Astrocyte of the hippocampus (primary cell): ENCODE data around the gene TPO.

ENCODE experiments used
- DNase-seq: peaks from one replicate; pipeline ENCODE4 v3.0.0; 2011; ENCODE audit warnings: low read depth, low spot score

TPO gene

DNA sequence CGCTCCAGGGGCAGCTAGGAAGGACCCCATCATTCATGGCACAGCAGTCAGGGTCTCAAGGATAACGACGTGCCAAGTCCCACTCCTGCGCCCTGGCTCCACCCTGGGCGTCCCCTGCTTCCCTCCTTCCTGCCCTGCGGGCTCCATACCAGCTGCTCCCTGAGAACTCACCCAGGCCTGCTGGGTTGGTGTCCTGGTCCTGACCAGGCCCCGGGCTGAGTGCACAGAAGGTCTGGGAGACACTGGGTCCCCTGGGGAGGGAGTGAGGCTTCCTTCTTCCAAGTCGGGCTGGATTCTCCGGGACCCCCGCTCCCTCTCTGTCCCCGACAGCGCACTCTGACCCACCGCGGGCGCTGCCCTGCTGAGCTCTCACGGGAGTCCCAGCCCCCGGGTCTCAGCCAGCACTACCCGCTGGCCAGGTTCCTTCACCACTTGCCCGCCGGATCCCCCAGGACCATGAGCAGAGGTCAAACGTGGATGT, 170.8 kb downstream of the TPO start:
- DNase-seq = no peak

GRCh38 chr2:1584691-1585485, 171.6 kb downstream of the TPO start:
- DNase-seq = peak; percentile 20

DNA sequence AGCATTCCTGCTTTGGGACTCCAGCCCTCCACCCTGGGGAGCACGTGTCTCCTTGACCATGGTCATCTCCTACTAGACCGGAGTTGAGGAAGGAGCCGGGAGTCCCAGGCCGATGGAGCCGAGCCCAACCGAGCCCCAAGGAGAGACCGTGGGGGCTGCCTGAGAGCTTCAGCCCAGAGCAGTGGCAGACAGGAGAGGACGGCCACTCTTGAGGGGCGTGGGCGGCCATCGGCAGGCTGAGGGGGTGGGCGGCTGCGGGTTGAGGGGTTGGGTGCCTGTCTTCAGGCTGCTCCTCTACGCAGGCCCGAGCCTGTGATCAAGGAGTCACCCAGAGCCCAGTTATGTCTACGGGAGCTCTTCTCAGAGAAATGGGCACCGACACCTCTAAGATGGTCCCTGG, 172.4 kb downstream of the TPO start:
- DNase-seq = no peak

DNA sequence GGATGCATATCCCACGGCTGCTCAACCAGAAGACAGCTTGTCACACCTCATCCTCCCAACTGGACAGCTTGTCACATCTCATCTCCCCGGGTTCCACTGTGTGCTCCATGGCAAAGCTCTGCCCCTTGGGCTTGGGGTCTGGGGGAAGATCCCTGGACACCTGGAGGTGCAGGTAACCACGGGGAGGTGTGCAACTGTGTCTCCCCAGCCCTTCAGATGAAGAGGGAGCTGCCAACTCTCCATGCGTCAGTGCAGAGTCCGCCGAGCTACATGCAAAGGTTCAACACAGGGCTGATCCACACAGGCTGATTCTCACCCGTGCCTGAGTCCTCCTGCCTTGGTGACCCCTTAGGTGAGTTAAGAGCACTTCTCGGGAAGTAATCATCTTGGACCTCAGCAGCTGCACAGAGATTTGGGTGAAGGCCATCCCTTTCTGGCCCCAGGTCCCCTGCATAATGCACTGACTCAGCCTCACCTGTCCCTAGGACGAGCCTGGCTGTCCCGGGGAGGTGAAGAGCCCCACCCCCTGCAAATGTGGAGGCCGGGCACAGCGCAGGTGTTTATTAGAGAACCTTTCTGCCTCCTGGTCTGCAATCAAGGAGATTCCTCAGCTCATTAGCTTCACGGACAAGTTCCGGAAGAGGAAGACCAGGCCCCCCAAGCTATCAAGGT, 173.1 kb downstream of the TPO start:
- no peak for DNase-seq

DNA sequence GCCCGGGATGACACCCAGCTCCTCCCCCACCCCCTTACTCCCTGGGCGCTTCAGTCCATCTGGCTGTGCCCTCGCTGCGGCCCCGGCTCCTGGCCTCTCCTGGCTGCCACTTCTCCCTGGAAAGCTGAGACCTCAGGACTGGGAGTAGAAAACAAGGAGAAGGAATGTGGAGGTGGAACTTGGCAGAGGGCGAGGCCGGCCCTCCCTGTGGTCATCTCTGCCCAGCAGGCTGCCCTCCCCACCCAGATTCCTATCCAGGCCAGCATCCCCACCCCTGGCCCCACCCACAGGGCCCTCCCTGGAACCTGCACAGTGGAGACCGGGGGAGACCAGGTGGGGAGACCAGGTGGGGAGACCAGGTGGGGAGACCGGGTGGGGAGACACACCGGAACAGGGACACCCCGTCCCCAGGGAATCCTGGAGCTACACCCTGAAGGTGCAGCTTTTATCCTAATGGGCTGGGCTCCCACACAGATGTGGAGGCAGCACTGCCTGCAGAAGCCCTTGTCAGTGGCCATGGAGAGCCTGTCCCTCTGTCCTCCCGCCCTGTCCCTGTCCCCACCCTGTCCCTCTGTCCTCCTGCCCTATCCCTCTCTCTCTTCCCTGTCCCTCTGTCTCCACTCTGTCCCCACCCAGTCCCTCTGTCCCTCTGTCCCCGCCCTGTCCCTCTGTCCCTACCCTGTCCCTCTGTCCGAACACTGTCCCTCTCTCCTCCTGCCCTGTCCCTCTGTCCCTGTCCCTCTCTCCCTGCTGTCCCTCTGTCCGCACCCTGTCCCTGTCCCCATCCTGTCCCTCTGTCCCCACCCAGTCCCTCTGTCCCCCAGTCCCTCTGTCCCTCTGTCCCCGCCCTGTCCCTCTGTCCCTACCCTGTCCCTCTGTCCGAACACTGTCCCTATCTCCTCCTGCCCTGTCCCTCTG, 173.9 kb downstream of the TPO start:
- peak; percentile 85 for DNase-seq

DNA sequence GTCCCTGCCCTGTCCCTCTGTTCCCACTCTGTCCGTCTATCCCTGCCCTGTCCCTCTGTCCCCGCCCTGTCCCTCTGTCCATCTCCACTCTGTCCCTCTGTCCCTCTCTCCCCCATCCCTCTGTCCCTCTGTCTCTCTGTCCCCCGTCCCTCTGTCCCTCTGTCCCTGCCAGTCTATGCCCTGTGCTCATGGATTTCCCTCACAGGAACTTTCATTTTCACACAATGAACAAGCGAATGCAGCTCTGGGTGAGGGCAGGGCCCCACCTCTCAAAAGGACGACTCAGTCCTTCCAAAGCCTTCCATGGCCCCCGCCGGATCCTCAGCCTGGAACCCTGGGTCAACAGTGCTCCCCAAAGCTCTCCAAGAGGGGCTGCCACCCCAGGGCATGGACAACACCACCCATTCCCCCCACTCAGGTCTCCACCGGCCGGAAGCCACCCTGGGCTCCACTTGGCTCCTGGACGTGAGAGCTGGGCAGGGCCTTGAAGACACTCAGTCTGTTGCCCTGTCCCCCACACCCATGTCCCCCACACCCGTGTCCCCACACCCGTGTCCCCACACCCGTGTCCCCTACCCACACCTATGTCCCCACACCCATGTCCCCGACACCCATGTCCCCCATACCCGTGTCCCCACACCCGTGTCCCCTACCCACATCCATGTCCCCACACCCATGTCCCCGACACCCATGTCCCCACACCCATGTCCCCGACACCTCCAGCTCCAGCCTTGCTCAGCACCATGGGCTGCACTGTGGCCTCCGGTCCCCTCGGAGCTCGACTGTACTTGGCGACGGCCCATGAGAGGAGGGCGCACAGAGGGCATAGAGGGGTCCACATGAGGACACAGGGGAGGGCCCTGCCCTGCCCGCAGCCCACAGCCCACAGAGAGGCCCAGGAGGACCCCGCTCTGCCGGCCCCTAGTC, 175.1 kb downstream of the TPO start:
- DNase-seq = no peak

- peak; percentile 70 for DNase-seq
These were observed 175.8 kb downstream of the TPO start for GRCh38 chr2:1588978-1589621.

- DNase-seq = peak; percentile 36
These were observed 177.6 kb downstream of the TPO start for GRCh38 chr2:1590596-1591460.

GRCh38 chr2:1591461-1591770, 178.2 kb downstream of the TPO start:
- peak; percentile 22 for DNase-seq
